ENCODE measurements around the gene TBC1D1.

TBC1D1 gene

GRCh38 chr4:38105475-38106220 lies 214.8 kb downstream of the TBC1D1 start:
- no peak for DNase-seq (ENCODE audit: low spot score)

GRCh38 chr4:38106311-38106710 lies 215.4 kb downstream of the TBC1D1 start:
- no peak for DNase-seq (ENCODE audit: low spot score)

GRCh38 chr4:38106886-38107514 lies 216.1 kb downstream of the TBC1D1 start:
- no peak for DNase-seq (ENCODE audit: low spot score)

- DNase-seq (ENCODE audit: low spot score) = no peak
Observed at GRCh38 chr4:38107818-38108217, 216.9 kb downstream of the TBC1D1 start.

- DNase-seq (ENCODE audit: low spot score) = no peak
Observed at GRCh38 chr4:38109370-38109769, 218.5 kb downstream of the TBC1D1 start.

GRCh38 chr4:38109896-38110295 lies 219.0 kb downstream of the TBC1D1 start:
- DNase-seq (ENCODE audit: low spot score) = no peak

- no peak for DNase-seq (ENCODE audit: low spot score)
Observed at GRCh38 chr4:38111024-38111423, 220.1 kb downstream of the TBC1D1 start.

GRCh38 chr4:38111717-38112116 lies 220.8 kb downstream of the TBC1D1 start:
- no peak for DNase-seq (ENCODE audit: low spot score)

- no peak for DNase-seq (ENCODE audit: low spot score)
Observed at GRCh38 chr4:38113132-38113531, 222.2 kb downstream of the TBC1D1 start.

- DNase-seq (ENCODE audit: low spot score) = no peak
Observed at GRCh38 chr4:38113551-38113950, 222.7 kb downstream of the TBC1D1 start.

GRCh38 chr4:38114386-38115150 lies 223.7 kb downstream of the TBC1D1 start:
- DNase-seq (ENCODE audit: low spot score) = no peak

GRCh38 chr4:38115601-38116000 lies 224.7 kb downstream of the TBC1D1 start:
- no peak for DNase-seq (ENCODE audit: low spot score)

- DNase-seq (ENCODE audit: low spot score) = no peak
Observed at GRCh38 chr4:38117591-38117990, 226.7 kb downstream of the TBC1D1 start.

- DNase-seq (ENCODE audit: low spot score) = no peak
Observed at GRCh38 chr4:38119668-38120385, 228.9 kb downstream of the TBC1D1 start.

- DNase-seq (ENCODE audit: low spot score) = no peak
Observed at GRCh38 chr4:38120772-38121171, 229.9 kb downstream of the TBC1D1 start.

GRCh38 chr4:38122060-38122459 lies 231.2 kb downstream of the TBC1D1 start:
- no peak for DNase-seq (ENCODE audit: low spot score)

- DNase-seq (ENCODE audit: low spot score) = no peak
Observed at GRCh38 chr4:38123555-38123954, 232.7 kb downstream of the TBC1D1 start.

- no peak for DNase-seq (ENCODE audit: low spot score)
Observed at GRCh38 chr4:38124961-38125360, 234.1 kb downstream of the TBC1D1 start.

- no peak for DNase-seq (ENCODE audit: low spot score)
Observed at GRCh38 chr4:38125816-38126215, 234.9 kb downstream of the TBC1D1 start.

GRCh38 chr4:38128478-38129459 lies 237.9 kb downstream of the TBC1D1 start:
- peak; percentile 86 for DNase-seq (ENCODE audit: low spot score)

All from CD4-positive, alpha-beta T cell treated with Interleukin-2 at 100 ng/mL for 4 hours (primary cell).